GM12878 (cell line): ENCODE measurements around the gene PTPRM. TPM values are rescaled to one million over a fixed set of nuclear protein-coding genes. Genes with fewer than 3 reads are reported as not detected.

Experiments used
- ATAC-seq: fragments of 200-7000 bp; cut with Tn5 transposase; 3 replicates; pipeline ENCODE4 v1.9.1; 2020; ENCODE audit warnings: mild to moderate bottlenecking, moderate library complexity
- BruUV-seq: library from RNA; stranded (reverse); fragments of 400-500 nt; replicated peaks from 2 replicates; lab custom pipeline; 2021; lab: Mats Ljungman, UMichigan
- CTCF ChIA-PET: fragments of 300-600 bp; sonication (Branson Sonifier 250); formaldehyde crosslinking; extraction: SDS; loops from one replicate; lab custom pipeline; 2021; ENCODE audit warnings: inconsistent platforms; lab: Yijun Ruan, JAX
- POLR2A ChIA-PET: fragments of 350-600 bp; formaldehyde crosslinking; extraction: SDS; loops from one replicate; lab custom pipeline; 2021; ENCODE audit warnings: inconsistent platforms; lab: Charles Lee
- RAD21 ChIA-PET: fragments of 300-600 bp; sonication (Branson Sonifier 250); formaldehyde crosslinking; loops from one replicate; lab custom pipeline; 2023; ENCODE audit warnings: antibody characterized with exemption; ENCODE audit not compliant: unreplicated experiment; lab: Charles Lee
- SMC1A ChIA-PET: fragments of 300-600 bp; sonication (Branson Sonifier 250); formaldehyde crosslinking; loops from one replicate; lab custom pipeline; 2023; ENCODE audit not compliant: unreplicated experiment, uncharacterized antibody; lab: Charles Lee
- DNase-seq: peaks from one replicate; pipeline ENCODE4 v3.0.0-alpha.2; 2011; ENCODE audit warnings: low read depth, low spot score
- FAIRE-seq: peaks from 3 replicates; lab custom pipeline; 2011; peaks lifted over from hg19 to GRCh38; lab: Jason Lieb, UNC
- H2AFZ ChIP-seq: 2 replicates; pipeline ENCODE4 v1.6.0; 2011; ENCODE audit warnings: low read depth, low read length, control low read depth; ENCODE audit not compliant: control insufficient read depth
- H3K27ac ChIP-seq: 2 replicates; pipeline ENCODE4 v1.5.1; 2011; ENCODE audit warnings: control low read depth; ENCODE audit not compliant: control insufficient read depth, insufficient read depth
- H3K27me3 ChIP-seq, 2 experiments: replicated peaks in 1 of 2; 2 replicates each; pipeline versions ENCODE4 v1.6.0 to v1.6.1; 2011; ENCODE audit warnings: low read length in 1 of 2; ENCODE audit not compliant: control insufficient read depth in 2 of 2, insufficient read depth in 2 of 2
- H3K36me3 ChIP-seq, 2 experiments: 2 replicates each; pipeline ENCODE4 v1.5.1; 2011; ENCODE audit warnings: low read length in 1 of 2; ENCODE audit not compliant: control insufficient read depth in 2 of 2, insufficient read depth in 2 of 2
- H3K4me1 ChIP-seq: 2 replicates; pipeline ENCODE4 v1.6.1; 2011; ENCODE audit warnings: mild to moderate bottlenecking, low read length, moderate library complexity, mixed read lengths; ENCODE audit not compliant: control insufficient read depth, insufficient read depth
- H3K4me2 ChIP-seq: 2 replicates; pipeline ENCODE4 v1.6.0; 2011; ENCODE audit warnings: control low read depth; ENCODE audit not compliant: control insufficient read depth, insufficient read depth
- H3K4me3 ChIP-seq: fragments of 200-600 bp; sonication (generic); 2 replicates; pipeline ENCODE4 v1.5.1; 2016
- H3K79me2 ChIP-seq: 2 replicates; pipeline ENCODE4 v1.6.0; 2011; ENCODE audit warnings: low read length; ENCODE audit not compliant: control insufficient read depth, insufficient read depth
- H3K9ac ChIP-seq: 2 replicates; pipeline ENCODE4 v1.8.0; 2011; ENCODE audit warnings: low read length, control low read depth, mixed read lengths; ENCODE audit not compliant: control insufficient read depth, insufficient read depth
- H3K9me3 ChIP-seq: replicated peaks from 3 replicates; pipeline ENCODE4 v1.5.1; 2011; ENCODE audit warnings: mild to moderate bottlenecking, low read length; ENCODE audit not compliant: control insufficient read depth, insufficient read depth
- H4K20me1 ChIP-seq: 2 replicates; pipeline ENCODE4 v1.6.0; 2011; ENCODE audit not compliant: control insufficient read depth, insufficient read depth
- ATF7 ChIP-seq: fragments of 450-650 bp; IDR thresholded peaks from 2 replicates; pipeline ENCODE4 v1.6.1; 2016; ENCODE audit warnings: low read depth, mild to moderate bottlenecking
- FOXM1 ChIP-seq: IDR thresholded peaks from 2 replicates; pipeline ENCODE4 v1.6.1; 2012; ENCODE audit warnings: low read depth, mild to moderate bottlenecking, inconsistent platforms, low read length, moderate library complexity
- GATAD2B ChIP-seq: fragments of 450-650 bp; conservative IDR thresholded peaks from 2 replicates; pipeline ENCODE4 v1.6.1; 2017; ENCODE audit warnings: low read depth, mild to moderate bottlenecking, moderate library complexity
- HDGF ChIP-seq: fragments of 450-650 bp; IDR thresholded peaks from 2 replicates; pipeline ENCODE4 v1.6.1; 2016; ENCODE audit warnings: antibody characterized with exemption
- MEF2B ChIP-seq: fragments of 450-650 bp; IDR thresholded peaks from 2 replicates; pipeline ENCODE4 v1.6.1; 2018; ENCODE audit warnings: mild to moderate bottlenecking, moderate library complexity; ENCODE audit not compliant: partially characterized antibody, poor library complexity, severe bottlenecking
- MTA2 ChIP-seq: fragments of 450-650 bp; IDR thresholded peaks from 2 replicates; pipeline ENCODE4 v1.6.1; 2016; ENCODE audit warnings: low read depth, mild to moderate bottlenecking, moderate library complexity
- NR2C2 ChIP-seq: IDR thresholded peaks from 2 replicates; pipeline ENCODE4 v1.6.1; 2011; ENCODE audit warnings: borderline replicate concordance, low read depth; ENCODE audit not compliant: control insufficient read depth, insufficient read length
- SMC3 ChIP-seq: IDR thresholded peaks from 2 replicates; pipeline ENCODE4 v1.6.1; 2011; ENCODE audit warnings: low read length, improper control_type of control experiment, borderline replicate concordance
- TCF3 ChIP-seq: IDR thresholded peaks from 2 replicates; pipeline ENCODE4 v1.6.1; 2012; ENCODE audit warnings: low read depth, mild to moderate bottlenecking, low read length, borderline replicate concordance; ENCODE audit not compliant: insufficient read depth
- WGBS: methylation state at CpG from one replicate; pipeline ENCODE4 v1.1.6; 2016; ENCODE audit warnings: low lambda C conversion rate; ENCODE audit not compliant: insufficient replicate concordance, insufficient coverage; ENCODE audit errors: missing lambda C conversion rate; 5-methylcytosine and 5-hydroxymethylcytosine counted together
- in situ Hi-C: fragments of 300-500 bp; cut with MboI; formaldehyde crosslinking; loops from 9 replicates; pipeline ENCODE4 v1.14.3; 2018; ENCODE audit warnings: mixed read lengths
- intact Hi-C: fragments of 100-400 bp; cut with micrococcal nuclease; formaldehyde crosslinking; loops from one replicate; pipeline ENCODE4 v1.14.2; 2022; ENCODE audit not compliant: unreplicated experiment
- polyA plus RNA-seq, 11 experiments: library from polyadenylated mRNA; depleted of rRNA in 4 of 11; unstranded in 6 of 11; stranded (reverse) in 5 of 11; fragments of >200 nt; fragmentation: Nextera tagmentation in 4 of 11; fragmentation: Illumina TruSeq in 1 of 11; extraction: Ambion mirVana in 4 of 11; extraction: Trizol in 1 of 11; gene quantifications; 1 replicate in 1 of 11; 2 replicates in 10 of 11; pipeline versions ENCODE4 v1.2.1 to v1.2.3, GENCODE V29; 2011 to 2016; ENCODE audit warnings: inconsistent platforms in 2 of 11, missing spikeins in 2 of 11, low read depth in 1 of 11
- total RNA-seq, 4 experiments: library from RNA; depleted of rRNA in 3 of 4; stranded (reverse); fragments of >200 nt in 3 of 4; fragmentation: Illumina TruSeq in 1 of 4; extraction: Trizol in 1 of 4; gene quantifications; 2 replicates each; pipeline versions ENCODE4 v1.2.1 to v1.2.3, GENCODE V29; 2013 to 2021
- TF ChIP-seq, protein P1 (sequence below): fragments of 450-650 bp; IDR thresholded peaks from 2 replicates; pipeline ENCODE4 v1.6.1; 2018; ENCODE audit warnings: borderline replicate concordance, mild to moderate bottlenecking; ENCODE audit not compliant: partially characterized antibody
- TF ChIP-seq, protein P2 (sequence below): fragments of 450-650 bp; IDR thresholded peaks from 2 replicates; pipeline ENCODE4 v1.6.1; 2017; ENCODE audit warnings: antibody characterized with exemption, mild to moderate bottlenecking, moderate library complexity
- TF ChIP-seq, protein P3 (sequence below): IDR thresholded peaks from 2 replicates; pipeline ENCODE4 v1.6.1; 2011; ENCODE audit warnings: low read depth, low read length, improper control_type of control experiment, borderline replicate concordance

PTPRM gene
- total and polyA plus RNA-seq, 10 of the 15 experiments (the other 5 are each of a cell fraction or from before 2014, with no cell fraction given), result 0.07 to 22.6 (median 0.60) TPM

DNA sequence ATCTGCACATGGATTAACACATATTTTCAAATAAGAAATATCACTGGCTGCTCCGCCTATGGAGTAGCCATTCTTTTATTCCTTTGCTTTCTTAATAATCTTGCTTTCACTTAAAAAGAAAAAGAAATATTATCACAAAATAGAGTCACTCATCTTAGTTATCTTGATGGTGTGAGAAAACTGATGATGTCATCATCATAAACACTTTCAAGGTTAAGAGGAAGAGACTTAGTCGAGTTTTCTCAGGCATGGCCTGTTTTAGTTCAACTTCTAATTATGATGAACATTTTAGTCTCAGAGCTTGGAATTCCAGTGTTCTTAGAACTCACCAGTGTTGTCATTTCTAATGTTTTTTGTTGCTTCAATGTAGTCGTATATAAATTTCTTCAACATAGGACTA, 506.1 kb downstream of the PTPRM start:
- WGBS, result 1% methylated on average over 3 of the region's 3 CpGs
- intact Hi-C loops (no loop called here), in situ Hi-C loops (no loop called here)
- ChIA-PET CTCF (no interaction called here), SMC1A (no interaction called here), POLR2A (no interaction called here), RAD21 (no interaction called here)
- Histone ChIP-seq H2AFZ (no peak overlapping the region), H3K9me3 (no peaks in the 10 kb centered on the region), H3K4me1 (no peaks in the 10 kb centered on the region), H3K27me3 (no peaks in the 10 kb centered on the region), H3K36me3 (no peaks in the 10 kb centered on the region), H3K9ac (no peak overlapping the region), H3K79me2 (no peaks in the 10 kb centered on the region), H3K27ac (no peak overlapping the region), H3K4me3 (no peak overlapping the region), H4K20me1 (no peaks in the 10 kb centered on the region), H3K4me2 (no peak overlapping the region)
- DNase-seq, result no peak
- BruUV-seq, result no TSS peak
- TF ChIP-seq MEF2B (no peak), ATF7 (peak; percentile 72)
- TF ChIP-seq, all 136 proteins: peak for 1
- ATAC-seq (no peak), FAIRE-seq (no peak)

DNA sequence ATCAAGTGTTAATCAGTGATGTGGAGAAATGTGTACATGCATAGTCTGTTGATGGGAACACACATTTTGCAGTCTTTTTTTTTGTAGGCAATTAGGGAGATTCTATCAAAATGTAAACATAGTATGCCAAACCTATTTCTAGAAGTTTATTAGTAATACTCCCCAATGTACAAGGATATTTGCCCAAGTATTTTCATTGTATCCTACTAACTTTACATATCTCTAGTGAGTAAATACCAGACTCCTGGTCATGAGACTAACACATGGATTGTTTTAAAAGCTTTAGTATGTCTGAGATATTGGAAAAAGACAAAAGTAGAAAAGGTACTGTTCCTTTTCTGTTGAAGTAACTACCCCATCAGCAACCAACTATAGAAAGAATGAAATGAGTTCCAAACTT, 513.0 kb downstream of the PTPRM start:
- DNase-seq, result no peak
- SMC1A ChIA-PET, result interaction anchor here (1.4 kb wide), 1 partner anchor 310 kb away, joined by 3 read pairs; no protein-coding TSS in a partner anchor
- H3K36me3 ChIP-seq, result no peaks in the 10 kb centered on the region
- POLR2A ChIA-PET, result no interaction called here
- no peak for ATAC-seq
- in situ Hi-C loops (no loop called here), intact Hi-C loops (no loop called here)
- no peaks in the 10 kb centered on the region for H3K9me3 ChIP-seq
- no peak overlapping the region for H3K9ac ChIP-seq
- no peak for FAIRE-seq
- RAD21 ChIA-PET, result no interaction called here
- H4K20me1 ChIP-seq, result no peaks in the 10 kb centered on the region
- no peaks in the 10 kb centered on the region for H3K4me1 ChIP-seq
- CTCF ChIA-PET, result interaction anchor here (1.2 kb wide), 1 partner anchor 27 kb away, joined by 3 read pairs; no protein-coding TSS in a partner anchor
- no peak overlapping the region for H2AFZ ChIP-seq
- H3K4me3 ChIP-seq, result no peak overlapping the region
- H3K27me3 ChIP-seq, result no peaks in the 10 kb centered on the region
- no peaks in the 10 kb centered on the region for H3K79me2 ChIP-seq
- H3K4me2 ChIP-seq, result no peak overlapping the region
- no TSS peak for BruUV-seq
- no peak overlapping the region for H3K27ac ChIP-seq
- TF ChIP-seq TCF3 (no peak), FOXM1 (no peak), GATAD2B (no peak), HDGF (no peak), NR2C2 (no peak), MTA2 (no peak), SMC3 (no peak)
- TF ChIP-seq, protein P1, sequence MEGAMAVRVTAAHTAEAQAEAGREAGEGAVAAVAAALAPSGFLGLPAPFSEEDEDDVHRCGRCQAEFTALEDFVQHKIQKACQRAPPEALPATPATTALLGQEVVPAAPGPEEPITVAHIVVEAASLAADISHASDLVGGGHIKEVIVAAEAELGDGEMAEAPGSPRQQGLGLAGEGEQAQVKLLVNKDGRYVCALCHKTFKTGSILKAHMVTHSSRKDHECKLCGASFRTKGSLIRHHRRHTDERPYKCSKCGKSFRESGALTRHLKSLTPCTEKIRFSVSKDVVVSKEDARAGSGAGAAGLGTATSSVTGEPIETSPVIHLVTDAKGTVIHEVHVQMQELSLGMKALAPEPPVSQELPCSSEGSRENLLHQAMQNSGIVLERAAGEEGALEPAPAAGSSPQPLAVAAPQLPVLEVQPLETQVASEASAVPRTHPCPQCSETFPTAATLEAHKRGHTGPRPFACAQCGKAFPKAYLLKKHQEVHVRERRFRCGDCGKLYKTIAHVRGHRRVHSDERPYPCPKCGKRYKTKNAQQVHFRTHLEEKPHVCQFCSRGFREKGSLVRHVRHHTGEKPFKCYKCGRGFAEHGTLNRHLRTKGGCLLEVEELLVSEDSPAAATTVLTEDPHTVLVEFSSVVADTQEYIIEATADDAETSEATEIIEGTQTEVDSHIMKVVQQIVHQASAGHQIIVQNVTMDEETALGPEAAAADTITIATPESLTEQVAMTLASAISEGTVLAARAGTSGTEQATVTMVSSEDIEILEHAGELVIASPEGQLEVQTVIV, result no peak
- TF ChIP-seq, protein P2, sequence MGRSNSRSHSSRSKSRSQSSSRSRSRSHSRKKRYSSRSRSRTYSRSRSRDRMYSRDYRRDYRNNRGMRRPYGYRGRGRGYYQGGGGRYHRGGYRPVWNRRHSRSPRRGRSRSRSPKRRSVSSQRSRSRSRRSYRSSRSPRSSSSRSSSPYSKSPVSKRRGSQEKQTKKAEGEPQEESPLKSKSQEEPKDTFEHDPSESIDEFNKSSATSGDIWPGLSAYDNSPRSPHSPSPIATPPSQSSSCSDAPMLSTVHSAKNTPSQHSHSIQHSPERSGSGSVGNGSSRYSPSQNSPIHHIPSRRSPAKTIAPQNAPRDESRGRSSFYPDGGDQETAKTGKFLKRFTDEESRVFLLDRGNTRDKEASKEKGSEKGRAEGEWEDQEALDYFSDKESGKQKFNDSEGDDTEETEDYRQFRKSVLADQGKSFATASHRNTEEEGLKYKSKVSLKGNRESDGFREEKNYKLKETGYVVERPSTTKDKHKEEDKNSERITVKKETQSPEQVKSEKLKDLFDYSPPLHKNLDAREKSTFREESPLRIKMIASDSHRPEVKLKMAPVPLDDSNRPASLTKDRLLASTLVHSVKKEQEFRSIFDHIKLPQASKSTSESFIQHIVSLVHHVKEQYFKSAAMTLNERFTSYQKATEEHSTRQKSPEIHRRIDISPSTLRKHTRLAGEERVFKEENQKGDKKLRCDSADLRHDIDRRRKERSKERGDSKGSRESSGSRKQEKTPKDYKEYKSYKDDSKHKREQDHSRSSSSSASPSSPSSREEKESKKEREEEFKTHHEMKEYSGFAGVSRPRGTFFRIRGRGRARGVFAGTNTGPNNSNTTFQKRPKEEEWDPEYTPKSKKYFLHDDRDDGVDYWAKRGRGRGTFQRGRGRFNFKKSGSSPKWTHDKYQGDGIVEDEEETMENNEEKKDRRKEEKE, result no peak
- TF ChIP-seq, protein P3, sequence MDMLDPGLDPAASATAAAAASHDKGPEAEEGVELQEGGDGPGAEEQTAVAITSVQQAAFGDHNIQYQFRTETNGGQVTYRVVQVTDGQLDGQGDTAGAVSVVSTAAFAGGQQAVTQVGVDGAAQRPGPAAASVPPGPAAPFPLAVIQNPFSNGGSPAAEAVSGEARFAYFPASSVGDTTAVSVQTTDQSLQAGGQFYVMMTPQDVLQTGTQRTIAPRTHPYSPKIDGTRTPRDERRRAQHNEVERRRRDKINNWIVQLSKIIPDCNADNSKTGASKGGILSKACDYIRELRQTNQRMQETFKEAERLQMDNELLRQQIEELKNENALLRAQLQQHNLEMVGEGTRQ, result no peak
